GM13977 (cell line): Measurements from ENCODE around the gene NCK1.
"Not testable (repeated sequence)": the region's sequence is repeated elsewhere in the genome, so short reads cannot be mapped to it uniquely, and the experiment has no call there.

Experiments
- DNase-seq: peaks from one replicate; pipeline ENCODE4 v3.0.0; 2012; ENCODE audit warnings: low spot score
- in situ Hi-C: fragments of 300-500 bp; cut with MboI; formaldehyde crosslinking; loops from one replicate; pipeline ENCODE4 v1.12.0; 2022; ENCODE audit warnings: low sequenced_read_pairs, low pct_unique_long_range_greater_than_20kb, mixed read lengths, inconsistent platforms; ENCODE audit not compliant: unreplicated experiment
- TF ChIP-seq, protein P1 (sequence below): IDR thresholded peaks from 2 replicates; pipeline ENCODE4 v1.5.1; 2012; ENCODE audit warnings: mild to moderate bottlenecking, control low read depth; ENCODE audit not compliant: insufficient read depth; ENCODE audit errors: extremely low read depth, missing control alignments

Gene NCK1

DNA sequence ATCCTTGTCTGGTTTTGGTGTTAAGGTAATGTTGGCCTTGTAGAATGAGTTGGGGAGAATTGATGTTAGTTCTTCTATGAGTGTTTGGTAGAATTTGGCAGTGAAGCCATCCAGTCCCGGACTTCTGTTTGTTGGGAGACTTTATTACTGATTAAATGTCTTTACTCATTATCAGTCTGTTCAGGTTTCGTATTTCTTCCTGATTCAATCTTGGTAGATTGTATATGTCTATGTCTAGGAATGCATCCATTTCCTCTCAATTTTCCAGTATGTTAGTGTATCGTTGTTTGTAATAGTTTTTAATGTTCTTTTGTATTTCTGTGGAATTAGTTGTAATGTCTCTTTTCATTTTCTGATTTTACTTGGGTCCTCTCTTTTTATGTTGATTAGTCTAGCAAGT, 39.4 kb downstream of the NCK1 start:
- no peak for DNase-seq
- in situ Hi-C loops: no loop called here
- TF ChIP-seq, protein P1, sequence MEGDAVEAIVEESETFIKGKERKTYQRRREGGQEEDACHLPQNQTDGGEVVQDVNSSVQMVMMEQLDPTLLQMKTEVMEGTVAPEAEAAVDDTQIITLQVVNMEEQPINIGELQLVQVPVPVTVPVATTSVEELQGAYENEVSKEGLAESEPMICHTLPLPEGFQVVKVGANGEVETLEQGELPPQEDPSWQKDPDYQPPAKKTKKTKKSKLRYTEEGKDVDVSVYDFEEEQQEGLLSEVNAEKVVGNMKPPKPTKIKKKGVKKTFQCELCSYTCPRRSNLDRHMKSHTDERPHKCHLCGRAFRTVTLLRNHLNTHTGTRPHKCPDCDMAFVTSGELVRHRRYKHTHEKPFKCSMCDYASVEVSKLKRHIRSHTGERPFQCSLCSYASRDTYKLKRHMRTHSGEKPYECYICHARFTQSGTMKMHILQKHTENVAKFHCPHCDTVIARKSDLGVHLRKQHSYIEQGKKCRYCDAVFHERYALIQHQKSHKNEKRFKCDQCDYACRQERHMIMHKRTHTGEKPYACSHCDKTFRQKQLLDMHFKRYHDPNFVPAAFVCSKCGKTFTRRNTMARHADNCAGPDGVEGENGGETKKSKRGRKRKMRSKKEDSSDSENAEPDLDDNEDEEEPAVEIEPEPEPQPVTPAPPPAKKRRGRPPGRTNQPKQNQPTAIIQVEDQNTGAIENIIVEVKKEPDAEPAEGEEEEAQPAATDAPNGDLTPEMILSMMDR: no peak

DNA sequence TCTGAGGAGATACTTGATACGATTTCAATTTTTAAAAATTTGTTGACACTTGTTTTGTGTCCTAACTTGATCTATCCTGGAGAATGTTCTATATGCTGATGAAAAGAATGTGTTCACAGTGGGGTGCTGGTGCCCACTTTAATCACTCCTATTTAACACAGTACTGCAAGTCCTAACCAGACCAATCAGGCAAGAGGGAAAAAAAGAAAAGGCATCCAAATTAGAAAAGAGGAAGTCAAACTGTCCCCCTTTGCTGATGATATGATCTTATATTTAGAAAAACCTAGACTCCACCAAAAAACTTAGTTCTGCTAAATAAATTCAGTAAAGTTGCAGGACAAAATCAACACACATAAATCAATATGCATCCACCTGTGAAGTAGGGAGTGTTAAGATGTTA, 40.5 kb downstream of the NCK1 start:
- in situ Hi-C loops: not testable (repeated sequence)

DNA sequence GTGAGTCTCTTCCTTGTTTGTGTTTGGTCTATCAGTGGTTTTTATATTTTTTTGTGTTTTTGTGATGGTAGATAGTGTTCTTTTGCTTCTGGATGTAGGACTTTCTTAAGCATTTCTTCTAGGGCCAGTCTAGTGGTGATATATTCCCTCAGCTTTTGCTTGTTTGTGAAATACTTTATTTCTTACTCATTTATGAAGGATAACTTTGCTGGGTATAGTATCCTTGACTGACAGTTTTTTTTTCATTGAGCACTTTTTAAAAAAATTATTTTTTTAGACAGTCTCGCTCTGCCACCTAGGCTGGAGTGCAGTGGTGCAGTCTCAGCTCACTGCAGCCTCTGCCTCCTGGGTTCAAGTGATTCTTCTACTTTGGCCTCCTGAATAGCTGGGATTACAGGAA, 41.9 kb downstream of the NCK1 start:
- TF ChIP-seq, protein P1: no peak
- no peak for DNase-seq
- in situ Hi-C loops: no loop called here

More for the DNA sequence above, 40.5 kb downstream of the NCK1 start:
- not testable (repeated sequence) for DNase-seq

DNA sequence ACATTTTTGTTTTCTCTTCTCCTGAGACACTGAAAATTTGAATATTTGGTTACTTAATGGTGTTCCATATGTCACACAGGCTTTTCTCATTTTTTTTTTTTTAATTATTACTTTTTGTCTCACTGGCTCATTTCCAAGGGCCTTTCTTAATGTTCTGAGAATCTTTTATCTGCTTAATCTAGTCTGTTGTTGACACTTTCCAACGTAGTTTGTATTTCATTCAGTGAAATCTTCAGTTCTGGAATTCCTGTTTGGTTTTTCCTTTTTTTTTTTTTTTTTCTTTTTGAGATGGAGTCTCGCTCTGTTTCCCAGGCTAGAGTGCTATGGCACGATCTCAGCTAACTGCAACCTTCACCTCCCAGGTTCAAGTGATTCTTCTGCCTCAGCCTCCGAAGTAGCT, 42.7 kb downstream of the NCK1 start:
- TF ChIP-seq, protein P1: no peak
- no peak for DNase-seq
- in situ Hi-C loops: no loop called here

DNA sequence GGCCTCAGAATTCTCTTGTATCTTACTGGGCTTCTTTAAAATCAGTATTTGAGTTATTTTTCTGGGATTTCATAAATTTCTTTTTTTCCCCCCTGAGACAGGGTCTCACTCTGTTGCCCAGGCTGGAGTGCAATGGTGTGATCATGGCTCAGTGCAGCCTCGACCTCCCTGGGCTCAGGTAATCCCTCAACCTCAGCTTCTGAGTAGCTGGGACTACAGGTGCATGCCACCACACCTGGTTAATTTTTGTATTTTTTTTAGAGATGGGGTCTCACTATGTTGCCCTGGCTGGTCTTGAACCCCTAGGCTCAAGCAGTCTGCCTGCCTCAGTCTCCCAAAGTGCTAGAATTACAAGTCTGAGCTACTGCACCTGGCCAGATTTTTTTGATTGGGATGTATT, 43.5 kb downstream of the NCK1 start:
- in situ Hi-C loops: no loop called here
- DNase-seq: no peak
- TF ChIP-seq, protein P1: no peak

DNA sequence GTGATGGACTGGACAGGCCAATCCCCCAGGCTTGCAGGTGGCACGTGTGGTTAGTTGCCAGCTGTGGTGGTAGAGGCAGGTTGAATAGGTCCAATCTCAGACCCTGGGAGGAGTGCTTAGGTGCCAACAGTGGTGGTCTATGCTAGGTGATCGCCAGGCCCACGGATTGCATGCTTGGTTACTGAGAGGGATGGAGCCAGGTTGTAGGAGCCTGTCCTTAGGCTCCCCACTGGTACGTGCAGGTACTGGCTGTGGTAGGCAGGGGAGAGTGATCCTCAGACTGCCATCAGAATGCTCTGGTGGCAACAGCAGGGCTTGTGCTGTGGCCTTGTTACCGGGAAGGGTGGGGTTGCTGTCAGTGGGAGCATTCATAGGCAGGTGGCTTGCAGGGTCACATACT, 44.7 kb downstream of the NCK1 start:
- TF ChIP-seq, protein P1: no peak
- DNase-seq: no peak
- in situ Hi-C loops: no loop called here

DNA sequence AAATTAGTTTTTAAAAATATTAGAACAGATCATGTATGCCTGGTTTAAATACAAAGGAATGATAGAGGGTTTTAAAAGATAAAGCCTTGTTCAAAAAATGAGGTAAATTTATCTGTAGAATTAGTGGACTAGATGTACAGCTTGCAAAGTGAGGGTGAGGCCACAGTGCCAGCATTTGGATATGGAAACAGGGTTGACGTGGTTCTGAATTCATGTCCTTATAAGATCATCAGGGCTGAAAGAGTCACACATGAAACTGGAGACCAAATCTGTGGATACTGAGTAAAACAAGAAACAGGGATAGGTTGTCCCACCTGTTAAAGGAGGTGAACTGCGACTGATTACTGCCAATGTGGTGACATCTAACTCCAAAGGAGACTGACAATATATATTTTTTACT, 46.3 kb downstream of the NCK1 start:
- in situ Hi-C loops: no loop called here
- no peak for DNase-seq
- TF ChIP-seq, protein P1: no peak
